Superior temporal gyrus (tissue), 1 donor: ENCODE data around the gene SAMD10.
"Not testable (repeated sequence)": the region's sequence is repeated elsewhere in the genome, so short reads cannot be mapped to it uniquely, and the experiment has no call there.

ENCODE experiments used
- DNase-seq: peaks from one replicate; pipeline ENCODE4 v3.0.0-alpha.2; 2016; ENCODE audit errors: extremely low spot score

Gene SAMD10

DNA sequence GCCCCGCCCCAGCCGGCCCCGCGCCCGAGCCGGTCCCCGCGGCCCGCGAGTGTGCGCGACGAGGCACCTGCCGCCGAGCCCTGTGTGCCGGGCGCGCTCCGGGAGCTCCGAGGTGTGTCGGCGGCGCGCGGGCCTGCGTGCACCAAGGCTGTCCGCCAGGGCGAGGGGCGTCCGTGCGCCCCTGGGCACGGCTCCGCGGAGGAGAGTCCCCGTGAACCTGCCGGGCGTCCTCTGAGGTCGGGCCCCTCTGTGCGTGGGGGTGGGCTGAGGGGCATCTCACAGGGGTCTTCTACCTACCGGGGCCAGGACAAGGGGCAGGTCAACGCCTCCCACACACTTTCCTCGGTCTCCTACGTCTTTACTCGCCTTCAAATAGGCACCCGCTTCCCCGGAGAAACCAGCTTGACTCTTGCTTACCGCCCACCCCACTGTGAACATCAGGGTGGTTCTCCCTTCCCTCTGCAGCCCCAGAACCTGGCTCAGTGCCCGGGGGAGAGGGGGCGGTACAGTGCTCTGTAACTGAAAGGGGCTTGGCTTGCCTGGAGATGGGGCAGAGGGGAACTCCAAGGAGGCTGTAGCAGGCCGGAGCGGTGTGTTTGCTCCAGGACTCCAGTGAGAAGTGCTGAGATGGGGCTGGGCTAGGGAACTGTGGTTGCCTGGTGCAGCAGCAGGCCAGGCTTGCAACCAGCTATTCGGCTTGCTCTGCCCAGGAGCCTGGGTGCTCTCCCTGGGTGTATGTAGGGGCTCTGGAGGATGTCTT, at the start of gene SAMD10:
Gene SAMD10 (minus strand): TSS at position 86 of the 760 bp plus-strand sequence. CDS start 175 bp downstream, outside the sequence.
- DNase-seq = peak; percentile 19

DNA sequence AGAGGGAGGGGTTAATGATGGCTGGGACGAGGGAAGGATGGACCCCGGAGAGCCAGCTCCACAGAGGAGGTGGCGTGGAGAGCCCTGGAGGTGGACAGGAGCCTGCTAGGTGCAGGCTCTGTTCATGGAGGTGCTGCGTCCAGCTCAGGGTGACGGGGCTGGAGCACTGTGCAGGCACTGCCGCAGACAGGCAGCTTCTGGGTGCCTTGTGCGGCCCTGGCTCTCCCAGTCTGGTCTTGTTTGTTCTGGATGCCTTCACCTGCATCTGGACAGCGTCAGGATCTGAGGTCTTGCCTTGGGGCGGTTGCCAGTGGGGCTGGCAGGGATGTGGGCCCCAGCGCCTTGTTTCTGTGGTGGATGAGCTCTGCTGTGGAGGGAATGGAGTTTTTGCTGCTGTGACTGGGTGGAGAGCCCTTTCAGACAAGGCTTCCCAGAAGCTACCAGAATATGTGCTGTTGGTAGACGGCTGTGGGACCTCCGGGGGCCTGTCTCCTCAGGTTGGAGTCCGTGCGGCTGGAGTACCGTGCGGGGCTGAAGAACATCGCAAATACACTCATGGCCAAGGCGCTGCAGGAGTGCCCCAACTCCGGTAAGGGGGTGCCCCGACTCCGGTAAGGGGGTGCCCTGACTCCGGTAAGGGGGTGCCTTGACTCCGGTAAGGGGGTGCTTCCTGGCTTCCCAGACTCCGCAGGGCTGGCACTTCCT, 48.7 kb upstream of the SAMD10 start:
- no peak for DNase-seq

DNA sequence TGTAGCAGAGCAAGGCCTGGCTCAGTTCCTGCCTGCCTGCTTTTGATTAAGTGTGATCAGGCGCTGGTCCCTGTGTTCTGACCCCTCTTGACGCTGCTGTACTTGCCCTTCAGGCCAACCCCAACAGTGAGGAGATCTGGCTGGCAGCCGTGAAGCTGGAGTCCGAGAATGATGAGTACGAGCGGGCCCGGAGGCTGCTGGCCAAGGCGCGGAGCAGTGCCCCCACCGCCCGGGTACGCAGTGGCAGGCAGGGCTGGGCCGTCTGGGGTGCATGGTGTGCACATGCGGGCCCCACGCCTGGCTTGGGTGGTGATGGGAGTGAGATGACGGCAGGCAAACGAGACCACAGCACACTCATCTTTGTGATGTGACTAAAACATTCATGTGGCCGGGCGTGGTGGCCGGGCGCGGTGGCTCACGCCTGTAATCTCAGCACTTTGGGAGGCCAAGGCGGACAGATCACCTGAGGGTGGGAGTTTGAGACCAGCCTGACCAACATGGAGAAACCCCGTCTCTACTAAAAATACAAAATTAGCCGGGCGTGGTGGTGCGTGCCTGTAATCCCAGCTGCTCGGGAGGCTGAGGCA, 46.5 kb upstream of the SAMD10 start:
- DNase-seq = no peak

DNA sequence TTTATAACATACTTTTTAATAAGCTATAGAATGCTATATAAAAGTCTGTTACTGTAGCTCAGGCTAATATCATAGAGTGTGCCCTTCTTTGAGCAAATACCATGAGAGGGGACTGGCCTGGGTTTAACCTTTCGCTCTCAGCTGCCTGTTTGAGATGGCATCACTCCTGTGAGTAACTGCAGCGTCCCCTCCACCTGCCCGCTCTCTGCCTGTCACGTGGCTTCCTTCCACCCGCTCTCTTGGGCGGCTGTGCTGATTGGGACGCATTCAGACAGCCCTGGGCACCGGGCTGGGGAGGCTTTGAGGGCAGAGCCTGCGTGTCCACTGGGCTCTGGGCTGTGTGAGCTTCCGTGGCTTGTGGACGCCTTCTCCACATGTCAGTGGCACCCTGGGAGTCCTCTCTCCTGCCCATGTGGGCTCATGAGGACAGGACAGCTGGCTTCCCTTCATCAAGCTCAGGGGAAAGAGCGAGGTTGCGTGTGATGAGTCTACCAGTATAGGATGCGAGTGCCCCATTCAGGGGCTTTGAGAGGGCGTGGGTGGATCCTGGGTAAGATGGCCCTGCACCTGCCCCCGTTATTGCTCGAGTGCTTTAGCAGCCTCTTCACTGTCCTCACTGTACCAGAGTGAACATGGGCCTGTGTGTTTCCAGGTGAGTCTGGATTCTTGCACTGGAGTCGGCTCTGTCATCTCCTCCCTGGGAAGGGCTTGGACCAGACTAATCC, 45.8 kb upstream of the SAMD10 start:
- no peak for DNase-seq

DNA sequence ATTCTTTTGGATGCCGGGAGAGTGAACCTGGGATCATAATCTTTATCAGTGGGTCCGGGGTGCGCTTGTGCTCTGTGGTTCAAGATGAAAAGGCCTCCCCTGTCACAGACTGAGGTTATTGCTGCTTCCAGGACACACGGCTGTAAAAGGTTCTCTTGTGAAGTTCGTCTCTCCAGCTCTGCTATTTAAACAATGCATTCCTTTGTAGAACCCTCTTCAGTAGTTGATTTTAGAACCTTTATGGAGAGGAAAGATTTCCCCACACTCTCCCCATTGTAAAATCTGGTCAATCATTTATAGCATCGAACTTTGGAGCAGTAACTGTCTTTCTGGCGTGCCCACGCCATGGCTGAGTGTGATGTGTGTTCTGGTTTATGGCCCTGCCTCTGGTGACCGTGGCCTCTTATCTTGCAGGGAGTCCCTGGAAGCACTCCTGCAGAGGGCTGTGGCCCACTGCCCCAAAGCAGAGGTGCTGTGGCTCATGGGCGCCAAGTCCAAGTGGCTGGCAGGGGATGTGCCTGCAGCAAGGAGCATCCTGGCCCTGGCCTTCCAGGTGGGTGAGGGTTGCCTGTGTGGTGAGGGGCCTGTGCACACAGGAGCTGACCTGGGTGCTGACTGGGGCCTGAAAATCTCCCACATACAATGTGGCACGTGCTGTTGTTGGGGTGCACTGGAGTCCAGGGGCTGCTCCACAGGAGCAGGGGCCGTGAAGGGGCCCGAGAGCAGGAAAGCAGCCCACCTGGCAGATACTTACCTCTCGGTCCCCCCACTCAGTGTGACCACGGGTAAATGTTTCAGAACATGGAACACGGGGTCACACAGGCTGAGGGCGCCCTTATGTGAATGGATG, 44.9 kb upstream of the SAMD10 start:
- no peak for DNase-seq

DNA sequence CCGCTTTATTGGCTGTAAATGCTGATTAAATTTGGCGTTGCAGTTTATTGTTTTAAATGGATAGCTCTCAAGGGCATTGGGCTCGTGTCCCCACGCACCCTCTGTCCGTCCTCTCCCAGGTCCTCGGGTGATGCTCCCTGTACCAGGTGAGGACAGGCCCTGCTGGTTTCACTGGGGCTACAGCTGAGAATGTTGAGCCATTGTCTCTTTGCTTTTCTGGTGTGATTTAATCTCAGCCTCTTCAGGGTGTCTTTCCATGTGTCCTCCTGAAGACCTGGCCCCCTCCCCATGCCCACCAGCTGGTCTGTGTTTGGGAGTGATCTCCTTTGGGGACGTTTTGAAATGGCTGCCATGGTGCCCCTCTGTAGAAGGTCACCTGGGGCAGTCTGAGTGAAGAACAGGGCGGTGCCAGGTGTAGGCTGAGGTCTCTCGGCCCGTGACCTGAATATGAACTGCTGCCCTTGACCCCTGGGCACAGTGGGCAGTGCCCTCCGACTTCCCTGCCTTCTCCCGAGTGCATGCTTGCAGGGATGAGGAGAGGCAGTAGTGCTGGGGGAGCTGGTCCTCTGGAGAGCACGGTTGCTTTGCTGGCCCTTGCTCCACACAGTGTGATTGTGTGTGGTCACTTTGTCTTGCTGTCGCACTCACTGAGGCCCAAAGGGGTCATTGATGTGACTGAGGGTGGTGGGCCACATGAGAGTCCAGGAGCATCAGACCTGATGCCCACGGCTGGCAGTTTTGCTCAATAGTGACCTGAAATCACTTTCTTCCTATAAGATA, 44.1 kb upstream of the SAMD10 start:
- DNase-seq = no peak

DNA sequence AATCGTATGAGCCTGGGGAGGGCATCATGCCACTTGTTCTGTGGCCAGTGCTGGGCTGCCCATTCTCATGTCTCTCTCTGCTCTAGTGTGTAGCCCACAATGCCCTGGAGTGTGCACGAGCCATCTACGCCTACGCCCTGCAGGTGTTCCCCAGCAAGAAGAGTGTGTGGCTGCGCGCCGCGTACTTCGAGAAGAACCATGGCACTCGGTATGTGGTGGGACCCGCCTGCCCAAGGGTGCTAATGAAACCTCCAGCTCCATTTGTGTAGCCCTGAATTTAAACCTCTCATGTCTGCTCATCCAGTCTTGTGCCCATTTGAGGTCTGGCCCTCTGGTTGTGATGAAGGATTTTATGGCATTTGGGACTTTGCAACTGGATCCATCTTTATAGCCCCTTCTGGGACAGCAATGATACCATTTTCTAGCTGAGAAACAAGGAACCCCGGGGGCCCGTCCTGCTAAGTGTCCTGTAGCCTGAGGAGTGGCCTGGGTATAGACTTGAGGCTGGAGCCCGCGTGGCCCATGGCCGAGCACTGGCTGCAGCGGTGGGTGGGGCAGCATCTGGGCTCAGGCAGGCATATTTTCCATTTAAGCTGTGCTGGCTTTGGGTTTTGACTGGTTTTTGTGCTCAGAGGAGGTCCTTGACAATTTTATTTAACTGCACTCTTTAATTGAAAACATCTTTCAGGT, 43.4 kb upstream of the SAMD10 start:
- DNase-seq = no peak

DNA sequence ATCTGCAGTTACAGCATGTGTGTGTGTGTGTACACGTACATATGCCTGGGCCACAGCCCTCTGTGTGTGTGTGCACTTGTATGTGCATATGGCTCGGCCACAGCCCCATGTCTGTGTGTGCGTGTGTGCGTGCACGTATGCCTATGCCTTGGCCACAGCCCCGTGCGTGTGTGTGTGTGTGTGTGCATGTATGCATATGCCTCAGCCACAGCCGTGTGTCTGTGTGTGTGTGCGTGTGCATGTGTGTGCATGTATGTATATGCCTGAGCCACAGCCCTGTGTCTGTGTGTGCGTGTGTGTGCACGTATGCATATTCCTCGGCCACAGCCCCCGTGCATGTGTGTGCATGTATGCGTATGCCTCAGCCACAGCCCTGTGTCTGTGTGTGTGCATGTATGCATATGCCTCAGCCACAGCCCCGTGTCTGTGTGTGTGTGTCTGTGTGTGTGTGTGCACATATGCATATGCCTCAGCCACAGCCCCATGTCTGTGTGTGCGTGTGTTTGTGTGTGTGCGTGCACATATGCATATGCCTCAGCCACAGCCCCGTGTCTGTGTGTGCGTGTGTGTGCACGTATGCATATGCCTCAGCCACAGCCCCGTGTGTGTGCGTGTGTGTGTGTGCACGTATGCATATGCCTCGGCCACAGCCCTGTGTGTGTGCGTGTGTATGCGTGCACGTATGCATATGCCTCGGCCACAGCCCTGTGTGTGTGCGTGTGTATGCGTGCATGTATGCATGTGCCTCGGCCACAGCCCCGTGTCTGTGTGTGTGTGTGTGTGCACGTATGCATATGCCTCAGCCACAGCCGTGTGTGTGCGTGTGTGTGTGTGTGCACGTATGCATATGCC, 41.9 kb upstream of the SAMD10 start:
- DNase-seq = no peak

DNA sequence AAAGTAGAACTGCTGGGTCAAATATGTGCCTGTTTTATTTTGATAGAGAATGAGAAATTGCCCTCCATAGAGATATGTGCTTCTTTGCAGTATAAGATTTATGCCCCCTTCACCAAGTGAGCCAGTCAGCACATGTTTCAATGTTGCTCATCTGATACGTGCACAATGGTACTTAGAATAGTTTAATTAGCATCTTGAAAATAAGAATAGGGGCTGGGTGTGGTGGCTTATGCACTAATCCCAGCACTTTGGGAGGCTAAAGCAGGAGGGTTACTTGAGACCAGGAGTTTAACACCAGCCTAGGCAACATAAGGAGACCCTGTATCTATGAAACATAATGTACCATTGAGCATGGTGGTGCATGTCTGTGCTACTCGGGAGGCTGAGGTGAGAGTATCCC, 36.2 kb upstream of the SAMD10 start:
- DNase-seq = no peak

DNA sequence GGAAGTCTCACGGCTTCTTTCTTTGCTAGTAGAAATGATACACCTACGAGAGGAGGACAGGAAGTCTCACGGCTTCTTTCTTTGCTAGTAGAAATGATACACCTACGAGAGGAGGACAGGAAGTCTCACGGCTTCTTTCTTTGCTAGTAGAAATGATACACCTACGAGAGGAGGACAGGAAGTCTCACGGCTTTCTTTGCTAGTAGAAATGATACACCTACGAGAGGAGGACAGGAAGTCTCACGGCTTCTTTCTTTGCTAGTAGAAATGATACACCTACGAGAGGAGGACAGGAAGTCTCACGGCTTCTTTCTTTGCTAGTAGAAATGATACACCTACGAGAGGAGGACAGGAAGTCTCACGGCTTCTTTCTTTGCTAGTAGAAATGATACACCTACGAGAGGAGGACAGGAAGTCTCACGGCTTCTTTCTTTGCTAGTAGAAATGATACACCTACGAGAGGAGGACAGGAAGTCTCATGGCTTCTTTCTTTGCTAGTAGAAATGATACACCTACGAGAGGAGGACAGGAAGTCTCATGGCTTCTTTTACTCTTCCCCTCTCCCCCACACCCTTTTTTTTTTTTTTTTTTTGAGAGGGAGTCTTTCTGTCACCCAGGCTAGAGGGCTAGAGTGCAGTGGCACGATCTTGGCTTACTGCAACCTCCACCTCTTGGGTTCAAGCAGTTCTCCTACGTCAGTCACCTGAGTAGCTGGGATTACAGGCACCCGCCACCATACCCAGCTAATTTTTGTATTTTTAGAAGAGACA, 33.1 kb upstream of the SAMD10 start:
- DNase-seq = not testable (repeated sequence)

DNA sequence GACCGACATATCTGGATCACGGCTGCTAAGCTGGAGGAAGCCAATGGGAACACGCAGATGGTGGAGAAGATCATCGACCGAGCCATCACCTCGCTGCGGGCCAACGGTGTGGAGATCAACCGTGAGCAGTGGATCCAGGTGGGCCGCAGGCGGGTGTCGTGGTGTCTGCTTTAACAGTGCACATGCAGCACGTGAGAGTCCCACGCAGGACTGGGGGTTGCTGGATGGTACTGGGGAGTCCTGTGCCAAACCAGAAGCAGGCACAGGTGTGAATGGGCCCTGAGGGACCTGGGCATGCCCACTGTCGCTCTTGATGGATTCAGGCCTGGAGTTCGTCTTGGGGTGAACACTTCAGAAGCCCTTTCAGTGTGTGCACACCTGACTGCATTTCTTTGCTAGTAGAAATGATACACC, 31.9 kb upstream of the SAMD10 start:
- DNase-seq = no peak

DNA sequence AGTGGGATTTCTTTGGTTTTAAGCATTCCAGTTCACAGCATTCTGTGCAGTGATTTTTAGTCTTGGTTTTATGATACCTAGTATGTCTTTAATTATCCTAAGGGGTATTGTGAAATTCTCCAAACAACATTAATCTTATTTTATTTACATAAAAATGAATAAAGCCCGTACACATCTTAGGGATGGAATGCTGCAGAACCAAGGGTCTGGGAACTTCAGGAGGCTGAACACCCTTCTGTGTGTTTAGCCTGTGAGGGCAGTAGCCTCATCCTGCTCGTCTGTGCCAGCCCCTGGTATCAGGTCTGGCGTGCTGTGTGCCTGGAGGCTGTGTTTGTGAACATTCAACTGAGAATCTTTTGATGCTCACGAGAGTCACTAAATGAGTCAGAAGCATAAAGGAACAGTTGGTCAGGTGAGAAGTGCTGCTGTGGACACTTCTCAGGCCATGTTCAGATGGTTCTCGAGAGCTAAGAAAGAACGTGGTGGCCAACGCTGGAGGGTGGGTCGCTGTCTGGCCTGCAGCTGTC, 31.3 kb upstream of the SAMD10 start:
- no peak for DNase-seq

DNA sequence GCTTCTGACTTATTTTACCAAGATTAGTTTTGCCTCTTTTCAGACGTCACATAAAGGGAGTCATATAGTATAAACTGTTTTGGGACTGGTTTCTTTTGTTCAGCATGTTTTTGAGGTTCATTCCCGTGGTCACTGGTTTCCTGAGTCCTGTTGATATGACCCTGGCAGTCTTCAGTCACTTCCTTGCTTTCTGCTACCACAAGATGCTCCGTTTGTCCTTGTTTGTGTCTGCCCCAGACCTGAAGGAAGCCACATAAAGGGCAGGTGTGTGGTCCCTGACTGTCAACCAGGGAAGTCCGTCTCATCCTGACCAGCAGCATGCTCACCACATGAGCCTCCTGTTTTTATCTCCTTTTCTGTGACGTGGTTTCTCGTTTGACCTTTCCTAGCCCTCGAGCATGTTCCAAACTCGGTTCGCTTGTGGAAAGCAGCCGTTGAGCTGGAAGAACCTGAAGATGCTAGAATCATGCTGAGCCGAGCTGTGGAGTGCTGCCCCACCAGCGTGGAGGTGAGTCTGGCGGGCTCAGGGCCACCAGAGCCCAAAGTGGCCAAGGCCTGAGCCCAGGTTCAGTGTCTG, 30.5 kb upstream of the SAMD10 start:
- no peak for DNase-seq

DNA sequence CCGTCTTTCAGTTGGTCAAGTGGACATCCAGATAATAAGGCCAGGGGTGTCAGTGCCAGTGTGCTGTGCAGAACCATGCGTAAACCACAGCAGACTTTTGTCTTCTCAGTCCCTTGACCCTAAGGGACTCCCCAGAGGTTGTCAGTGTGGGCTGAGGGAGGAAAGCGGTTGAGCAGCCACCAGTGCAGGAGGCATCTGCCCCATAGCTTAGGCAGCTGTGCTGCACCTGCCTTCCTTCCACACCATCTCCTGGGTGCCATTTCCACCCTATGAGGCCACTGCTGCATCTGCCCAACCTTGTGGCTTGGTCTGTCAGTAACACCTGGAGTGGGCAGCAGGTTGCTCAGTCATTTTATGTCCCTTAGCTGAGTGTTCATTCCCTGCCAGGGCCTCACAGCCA, 27.5 kb upstream of the SAMD10 start:
- DNase-seq = no peak

DNA sequence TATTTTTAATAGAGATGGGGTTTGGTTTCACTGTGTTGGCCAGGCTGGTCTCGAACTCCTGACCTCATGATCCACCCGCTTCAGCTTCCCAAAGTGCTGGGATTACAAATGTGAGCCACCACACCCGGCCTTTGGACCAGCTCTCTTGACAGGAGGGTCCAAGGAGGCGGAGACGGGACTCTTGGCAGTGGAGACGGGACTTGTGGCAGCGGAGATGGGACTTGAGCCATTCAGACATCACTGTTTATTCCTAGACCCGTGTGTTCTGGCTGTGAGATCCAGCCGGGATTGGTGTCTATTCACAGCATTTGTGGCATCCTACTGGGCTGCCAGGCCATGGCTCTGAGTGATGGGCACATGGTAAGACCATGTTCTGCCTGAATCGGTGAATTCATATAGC, 27.0 kb upstream of the SAMD10 start:
- no peak for DNase-seq

DNA sequence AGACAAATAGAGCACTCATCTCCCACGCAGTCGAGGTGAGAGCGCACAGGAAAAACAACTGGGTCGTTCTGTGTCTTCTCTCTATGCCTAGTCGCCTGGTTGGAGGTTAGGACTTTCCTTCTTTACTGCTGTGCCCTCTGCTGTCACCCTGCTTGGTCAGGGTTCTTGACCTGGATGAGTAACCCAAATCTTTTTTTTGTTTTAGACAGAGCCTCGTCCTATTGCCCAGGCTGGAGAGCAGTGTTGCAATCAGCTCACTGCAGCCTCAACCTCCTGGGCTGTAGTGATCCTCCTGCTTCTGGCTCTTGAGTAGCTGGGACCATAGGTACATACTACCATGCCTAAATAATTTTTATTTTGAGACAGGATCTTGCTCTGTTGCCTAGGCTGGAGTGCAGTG, 26.0 kb upstream of the SAMD10 start:
- DNase-seq = no peak

DNA sequence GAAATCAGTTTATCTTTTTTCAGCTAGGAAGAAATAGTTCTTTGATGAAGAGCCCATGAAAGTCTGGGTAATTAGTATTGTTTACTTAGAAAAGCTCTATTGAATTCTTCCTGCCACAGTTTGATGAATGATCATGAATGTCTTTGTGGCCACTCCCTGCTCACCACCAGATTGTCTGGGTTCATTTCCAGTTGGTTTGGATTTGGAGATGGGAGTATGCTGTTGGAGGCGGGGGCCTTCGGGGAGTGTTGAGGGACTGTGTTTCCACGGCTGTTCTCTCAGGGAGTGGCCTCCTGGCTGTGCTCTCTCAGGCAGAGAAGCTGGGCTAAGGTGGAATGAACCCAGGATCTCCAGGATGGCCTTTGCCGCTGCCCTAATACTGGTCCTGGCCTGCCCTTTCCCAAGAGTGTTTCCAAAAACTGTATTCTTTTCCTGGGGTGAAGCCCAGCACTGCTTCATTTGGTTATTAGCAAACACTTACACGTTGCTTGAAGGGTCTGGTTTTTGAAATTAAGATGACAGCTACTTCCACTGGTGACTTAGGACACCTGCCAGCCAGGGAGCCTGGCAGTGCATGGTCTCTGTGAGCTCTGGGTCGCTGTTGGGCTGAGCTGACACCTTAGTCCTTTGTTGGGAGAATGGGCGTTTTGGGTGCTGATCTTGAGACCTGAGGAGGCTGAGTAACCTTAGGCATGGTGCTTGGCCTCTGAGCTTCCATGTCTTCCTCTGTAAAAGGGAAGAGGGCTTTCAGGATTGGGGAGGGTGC, 24.7 kb upstream of the SAMD10 start:
- no peak for DNase-seq
